K562 (cell line): ENCODE results near the gene TTBK1. TPM values are rescaled to one million over a fixed set of nuclear protein-coding genes. Genes with fewer than 3 reads are reported as not detected.

ENCODE experiments used
- ATF6 ChIP-seq: sonication (generic); formaldehyde crosslinking; IDR thresholded peaks from 2 replicates; pipeline ENCODE4 v1.4.0; 2020; ENCODE audit warnings: mild to moderate bottlenecking, missing genetic modification reagents
- ATF7 ChIP-seq: fragments of 450-650 bp; IDR thresholded peaks from 2 replicates; pipeline ENCODE4 v1.7.1; 2014; ENCODE audit warnings: mild to moderate bottlenecking, moderate library complexity
- C11orf30 ChIP-seq: fragments of 450-650 bp; IDR thresholded peaks from 2 replicates; pipeline ENCODE4 v1.6.1; 2016; ENCODE audit warnings: low read depth, mild to moderate bottlenecking
- E2F5 ChIP-seq: sonication (generic); formaldehyde crosslinking; IDR thresholded peaks from 2 replicates; pipeline ENCODE4 v1.8.0; 2022; ENCODE audit warnings: mild to moderate bottlenecking, missing genetic modification reagents
- ETV5 ChIP-seq: sonication (generic); formaldehyde crosslinking; IDR thresholded peaks from 2 replicates; pipeline ENCODE4 v1.4.0; 2020; ENCODE audit warnings: low read depth, mild to moderate bottlenecking, missing genetic modification reagents
- HOMEZ ChIP-seq: fragments of 250-450 bp; sonication (Bioruptor Pico); IDR thresholded peaks from 2 replicates; pipeline ENCODE4 v1.4.0; 2020; ENCODE audit warnings: mild to moderate bottlenecking, moderate library complexity
- MTA1 ChIP-seq: fragments of 450-650 bp; IDR thresholded peaks from 2 replicates; pipeline ENCODE4 v1.6.1; 2017; ENCODE audit warnings: borderline replicate concordance
- NFATC3 ChIP-seq: fragments of 450-650 bp; IDR thresholded peaks from 2 replicates; pipeline ENCODE4 v1.6.1; 2017; ENCODE audit warnings: mild to moderate bottlenecking
- NFYB ChIP-seq: IDR thresholded peaks from 2 replicates; pipeline ENCODE4 v1.6.1; 2011; ENCODE audit warnings: mild to moderate bottlenecking, moderate library complexity; ENCODE audit not compliant: insufficient read length; ENCODE audit errors: extremely low read depth
- NONO ChIP-seq, 2 experiments: fragments of 200-400 bp in 1 of 2; fragments of 450-650 bp in 1 of 2; formaldehyde crosslinking in 1 of 2; IDR thresholded peaks; 2 replicates each; pipeline ENCODE4 v1.6.1; 2017; ENCODE audit warnings: low read depth in 2 of 2, mild to moderate bottlenecking in 2 of 2, moderate library complexity in 2 of 2, low read length in 1 of 2
- PHB ChIP-seq: fragments of 250-450 bp; sonication (Bioruptor Pico); IDR thresholded peaks from 2 replicates; pipeline ENCODE4 v1.5.0; 2021
- RBFOX2 ChIP-seq: fragments of 200-400 bp; formaldehyde crosslinking; IDR thresholded peaks from 2 replicates; pipeline ENCODE4 v1.6.1; 2017; ENCODE audit warnings: low read depth, mild to moderate bottlenecking, low read length, moderate library complexity
- SMARCA4 ChIP-seq: fragments of 450-650 bp; IDR thresholded peaks from 2 replicates; pipeline ENCODE4 v1.6.1; 2016
- SUPT5H ChIP-seq: fragments of 450-650 bp; IDR thresholded peaks from 2 replicates; pipeline ENCODE4 v1.6.1; 2016
- TBL1XR1 ChIP-seq, 2 experiments: IDR thresholded peaks; 2 replicates each; pipeline ENCODE4 v1.6.1; 2012; ENCODE audit warnings: improper control_type of control experiment in 2 of 2, low read length in 2 of 2, mild to moderate bottlenecking in 1 of 2
- UBTF ChIP-seq, 2 experiments: IDR thresholded peaks; 2 replicates each; pipeline ENCODE4 v1.6.1; 2012; ENCODE audit warnings: improper control_type of control experiment in 2 of 2, low read depth in 2 of 2, low read length in 2 of 2, borderline replicate concordance in 1 of 2
- XRCC4 ChIP-seq: IDR thresholded peaks from one replicate; pipeline ENCODE4 v1.6.1; 2011; ENCODE audit not compliant: insufficient read depth, insufficient read length; ENCODE audit errors: extremely low read depth
- ZBTB7A ChIP-seq: IDR thresholded peaks from 2 replicates; pipeline ENCODE4 v1.6.1; 2011; ENCODE audit warnings: low read depth, mild to moderate bottlenecking, low read length, moderate library complexity, borderline replicate concordance; ENCODE audit not compliant: control insufficient read depth
- ZEB2 ChIP-seq: fragments of 450-650 bp; IDR thresholded peaks from 2 replicates; pipeline ENCODE4 v1.6.1; 2016
- ZKSCAN3 ChIP-seq: fragments of 250-450 bp; sonication (Bioruptor Pico); IDR thresholded peaks from 2 replicates; pipeline ENCODE4 v1.4.0; 2020
- ZNF124 ChIP-seq: sonication (generic); formaldehyde crosslinking; IDR thresholded peaks from 2 replicates; pipeline ENCODE4 v1.8.1; 2022; ENCODE audit warnings: missing genetic modification reagents
- ZNF134 ChIP-seq: fragments of 250-450 bp; sonication (Bioruptor Pico); conservative IDR thresholded peaks from 2 replicates; pipeline ENCODE4 v1.4.0; 2020
- ZNF707 ChIP-seq: fragments of 250-450 bp; sonication (Bioruptor Pico); conservative IDR thresholded peaks from 2 replicates; pipeline ENCODE4 v1.8.0; 2022; ENCODE audit warnings: inconsistent platforms, mild to moderate bottlenecking, moderate library complexity
- polyA plus RNA-seq, 8 experiments: library from polyadenylated mRNA; depleted of rRNA in 4 of 8; stranded (reverse) in 5 of 8; unstranded in 3 of 8; fragments of >200 nt; fragmentation: Nextera tagmentation in 2 of 8; fragmentation: Illumina TruSeq in 1 of 8; extraction: Ambion mirVana in 2 of 8; extraction: Trizol in 1 of 8; gene quantifications; 2 replicates each; pipeline versions ENCODE4 v1.2.1 to v1.2.3, GENCODE V29; 2011 to 2014; ENCODE audit warnings: inconsistent platforms in 1 of 8, missing spikeins in 1 of 8
- total RNA-seq, 7 experiments: library from RNA; depleted of rRNA in 6 of 7; stranded (reverse); fragments of >200 nt in 6 of 7; fragmentation: Illumina TruSeq in 2 of 7; extraction: Trizol in 2 of 7; gene quantifications; 2 replicates each; pipeline versions ENCODE4 v1.2.1 to v1.2.3, GENCODE V29; 2011 to 2021; ENCODE audit warnings: low replicate concordance in 1 of 7

Gene TTBK1
- total and polyA plus RNA-seq, 9 of the 15 experiments (the other 6 are each of a cell fraction or from before 2014, with no cell fraction given): not detected

GRCh38 chr6:43228951-43229802 is 14.1 kb upstream of the TTBK1 start, which contains the start of gene DNPH1 (continued):
- TF ChIP-seq C11orf30 (peak; percentile 92), ZNF707 (CRISPR knock-in tag) (no peak), UBTF (IDR thresholded peaks at IDR 0.05; ENCODE audit: borderline replicate concordance in 1 of 2, low read depth in 2 of 2, low read length in 2 of 2) (peak in 1 of 2 experiments; percentile 11; a peak in 1 of 4 replicates), NONO (IDR thresholded peaks at IDR 0.05; ENCODE audit: low read depth in 2 of 2, low read length in 1 of 2) (peak; percentile 77 to 78; a peak in 3 of 4 replicates), MTA1 (no peak), XRCC4 (no peak), PHB (CRISPR knock-in tag) (0 out of 2 replicates have a peak, but pooled peaks have one; percentile 17), RBFOX2 (peak; percentile 95), ZBTB7A (peak; percentile 10; the same call in 1 of the 2 replicates), ATF7 (peak; percentile 75), ATF6 (CRISPR knock-in tag) (peak; percentile 50; the same call in 1 of the 2 replicates), ZKSCAN3 (CRISPR knock-in tag) (no peak), E2F5 (CRISPR knock-in tag) (peak; percentile 93), ZNF124 (CRISPR knock-in tag) (no peak), TBL1XR1 (IDR thresholded peaks at IDR 0.05; ENCODE audit: low read length in 2 of 2) (no peak), ZNF134 (CRISPR knock-in tag) (no peak), SUPT5H (peak; percentile 69), SMARCA4 (no peak), NFYB (no peak), ETV5 (CRISPR knock-in tag) (peak; percentile 68; the same call in 1 of the 2 replicates), HOMEZ (CRISPR knock-in tag) (no peak), NFATC3 (no peak), ZEB2 (no peak)
